ENCODE measurements around the gene NEURL1.
"Not testable (repeated sequence)": the region's sequence is repeated elsewhere in the genome, so short reads cannot be mapped to it uniquely, and the experiment has no call there.

The NEURL1 gene

GRCh38 chr10:103480521-103480920 is 13.0 kb upstream of the NEURL1 start:
- no peak for DNase-seq (ENCODE audit: extremely low read depth, insufficient read length)
- TF ChIP-seq, protein P1, sequence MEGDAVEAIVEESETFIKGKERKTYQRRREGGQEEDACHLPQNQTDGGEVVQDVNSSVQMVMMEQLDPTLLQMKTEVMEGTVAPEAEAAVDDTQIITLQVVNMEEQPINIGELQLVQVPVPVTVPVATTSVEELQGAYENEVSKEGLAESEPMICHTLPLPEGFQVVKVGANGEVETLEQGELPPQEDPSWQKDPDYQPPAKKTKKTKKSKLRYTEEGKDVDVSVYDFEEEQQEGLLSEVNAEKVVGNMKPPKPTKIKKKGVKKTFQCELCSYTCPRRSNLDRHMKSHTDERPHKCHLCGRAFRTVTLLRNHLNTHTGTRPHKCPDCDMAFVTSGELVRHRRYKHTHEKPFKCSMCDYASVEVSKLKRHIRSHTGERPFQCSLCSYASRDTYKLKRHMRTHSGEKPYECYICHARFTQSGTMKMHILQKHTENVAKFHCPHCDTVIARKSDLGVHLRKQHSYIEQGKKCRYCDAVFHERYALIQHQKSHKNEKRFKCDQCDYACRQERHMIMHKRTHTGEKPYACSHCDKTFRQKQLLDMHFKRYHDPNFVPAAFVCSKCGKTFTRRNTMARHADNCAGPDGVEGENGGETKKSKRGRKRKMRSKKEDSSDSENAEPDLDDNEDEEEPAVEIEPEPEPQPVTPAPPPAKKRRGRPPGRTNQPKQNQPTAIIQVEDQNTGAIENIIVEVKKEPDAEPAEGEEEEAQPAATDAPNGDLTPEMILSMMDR (IDR thresholded peaks at IDR 0.05; ENCODE audit: insufficient read depth, low read length, poor library complexity, severe bottlenecking) = no peak
- Histone ChIP-seq H3K27me3 (replicated peaks; ENCODE audit: control insufficient read depth, insufficient read depth, low read length) (no peaks in the 10 kb centered on the region), H3K4me3 (replicated peaks; ENCODE audit: low read depth, low read length) (no peak overlapping the region), H3K36me3 (ENCODE audit: control insufficient read depth, insufficient read depth, low read length) (no peaks in the 10 kb centered on the region)

- DNase-seq (ENCODE audit: extremely low read depth, insufficient read length) = no peak
- TF ChIP-seq, protein P1 (IDR thresholded peaks at IDR 0.05; ENCODE audit: insufficient read depth, low read length, poor library complexity, severe bottlenecking) = peak; percentile 71
- H3K4me3 ChIP-seq (replicated peaks; ENCODE audit: low read depth, low read length) = no peak overlapping the region
Measured at GRCh38 chr10:103481974-103482531, 11.5 kb upstream of the NEURL1 start.

GRCh38 chr10:103486635-103487409 is 6.7 kb upstream of the NEURL1 start:
- H3K4me3 ChIP-seq (replicated peaks; ENCODE audit: low read depth, low read length); DNase-seq (ENCODE audit: extremely low read depth, insufficient read length); H3K27me3 ChIP-seq (replicated peaks; ENCODE audit: control insufficient read depth, insufficient read depth, low read length); H3K36me3 ChIP-seq (ENCODE audit: control insufficient read depth, insufficient read depth, low read length): not testable (repeated sequence)

More at GRCh38 chr10:103481974-103482531, 11.5 kb upstream of the NEURL1 start:
- Histone ChIP-seq H3K36me3 (ENCODE audit: control insufficient read depth, insufficient read depth, low read length) (no peaks in the 10 kb centered on the region), H3K27me3 (replicated peaks; ENCODE audit: control insufficient read depth, insufficient read depth, low read length) (no peaks in the 10 kb centered on the region)

- H3K36me3 ChIP-seq (ENCODE audit: control insufficient read depth, insufficient read depth, low read length) = no peaks in the 10 kb centered on the region
- DNase-seq (ENCODE audit: extremely low read depth, insufficient read length) = no peak
- no peaks in the 10 kb centered on the region for H3K27me3 ChIP-seq (replicated peaks; ENCODE audit: control insufficient read depth, insufficient read depth, low read length)
- H3K4me3 ChIP-seq (replicated peaks; ENCODE audit: low read depth, low read length) = no peak overlapping the region
- TF ChIP-seq, protein P1 (IDR thresholded peaks at IDR 0.05; ENCODE audit: insufficient read depth, low read length, poor library complexity, severe bottlenecking) = no peak
Measured at GRCh38 chr10:103487410-103487708, 6.1 kb upstream of the NEURL1 start.

DNA sequence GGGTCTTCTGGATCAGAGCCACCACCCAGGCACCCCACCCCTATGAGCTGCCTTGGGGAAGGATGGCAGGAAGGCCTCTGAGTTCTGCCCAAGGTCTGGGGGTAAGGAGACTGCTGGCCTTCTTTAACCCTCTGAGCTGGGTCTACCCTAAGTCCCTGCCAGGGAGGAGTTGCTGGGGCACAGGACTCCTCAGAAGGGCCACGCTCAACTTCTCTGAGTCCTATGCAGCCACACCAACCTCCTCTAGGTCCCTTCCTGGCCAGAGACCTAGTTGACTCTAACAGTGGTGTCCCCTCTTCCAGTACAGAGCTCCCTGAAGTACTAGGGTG is 2.6 kb upstream of the NEURL1 start:
- H3K36me3 ChIP-seq (ENCODE audit: control insufficient read depth, insufficient read depth, low read length) = no peaks in the 10 kb centered on the region
- H3K4me3 ChIP-seq (replicated peaks; ENCODE audit: low read depth, low read length) = no peak overlapping the region
- peaks cover 5% of the 10 kb centered on the region for H3K27me3 ChIP-seq (replicated peaks; ENCODE audit: control insufficient read depth, insufficient read depth, low read length)
- TF ChIP-seq, protein P1 (IDR thresholded peaks at IDR 0.05; ENCODE audit: insufficient read depth, low read length, poor library complexity, severe bottlenecking) = no peak
- no peak for DNase-seq (ENCODE audit: extremely low read depth, insufficient read length)

DNA sequence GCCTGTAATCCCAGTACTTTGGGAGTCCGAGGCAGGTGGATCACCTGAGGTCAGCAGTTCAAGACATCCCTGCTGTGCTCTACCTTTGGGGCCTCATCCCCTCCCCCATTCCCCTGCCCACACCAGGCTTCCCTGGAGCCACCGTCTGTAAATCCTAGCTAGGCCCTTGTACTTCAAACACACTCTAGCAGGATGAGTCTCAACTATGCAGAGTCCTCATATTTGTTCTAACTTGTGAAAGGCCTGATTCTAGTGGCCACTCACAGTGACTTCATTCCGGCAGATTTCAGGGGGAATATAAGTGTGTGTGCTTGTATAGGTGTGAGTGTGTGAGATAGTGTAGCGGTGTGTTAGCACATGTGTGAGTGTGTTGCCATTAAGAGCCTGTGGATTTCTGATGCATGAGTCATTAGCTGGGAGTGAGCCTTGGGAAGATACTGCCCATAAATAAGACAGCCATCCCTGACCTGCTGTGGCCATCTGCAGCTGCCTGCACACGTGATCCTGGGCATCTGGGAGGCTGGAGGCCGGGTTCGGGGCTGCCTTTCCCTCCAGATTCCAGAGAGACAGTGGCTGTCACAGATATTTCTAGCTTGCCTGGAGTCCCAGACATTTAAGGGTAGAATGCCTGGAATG is 1.7 kb upstream of the NEURL1 start:
- Histone ChIP-seq H3K36me3 (ENCODE audit: control insufficient read depth, insufficient read depth, low read length) (no peaks in the 10 kb centered on the region), H3K4me3 (replicated peaks; ENCODE audit: low read depth, low read length) (no peak overlapping the region), H3K27me3 (replicated peaks; ENCODE audit: control insufficient read depth, insufficient read depth, low read length) (peaks cover 5% of the 10 kb centered on the region)
- TF ChIP-seq, protein P1 (IDR thresholded peaks at IDR 0.05; ENCODE audit: insufficient read depth, low read length, poor library complexity, severe bottlenecking) = no peak
- DNase-seq (ENCODE audit: extremely low read depth, insufficient read length) = no peak
